Endothelial cell of umbilical vein (primary cell): ENCODE data around the gene ZMIZ1. TPM values are rescaled to one million over a fixed set of nuclear protein-coding genes. Genes with fewer than 3 reads are reported as not detected.
A peak's percentile ranks its signal among the peaks of the same experiment; 100 is the strongest.

ENCODE experiments used
- BruUV-seq: library from RNA; stranded (reverse); fragments of 400-500 nt; replicated peaks from 2 replicates; lab custom pipeline; 2021; lab: Mats Ljungman, UMichigan
- CTCF ChIA-PET: fragments of 300-600, 350-600 bp; sonication (Branson Sonifier 250); formaldehyde crosslinking; loops from one replicate; lab custom pipeline; 2021; ENCODE audit warnings: antibody characterized with exemption, inconsistent platforms; lab: Charles Lee
- POLR2A ChIA-PET: fragments of 300-600, 350-600 bp; sonication (Branson Sonifier 250); formaldehyde crosslinking; loops from one replicate; lab custom pipeline; 2021; ENCODE audit warnings: antibody characterized with exemption, inconsistent platforms; lab: Charles Lee
- DNase-seq: peaks from one replicate; pipeline ENCODE4 v3.0.0-alpha.2; 2011; ENCODE audit warnings: low read depth, low spot score
- FAIRE-seq: peaks from 2 replicates; lab custom pipeline; 2011; peaks lifted over from hg19 to GRCh38; lab: Jason Lieb, UNC
- H2AFZ ChIP-seq: 2 replicates; pipeline ENCODE4 v1.6.0; 2012; ENCODE audit warnings: low read depth, low read length, control low read depth, inconsistent platforms
- H3K27ac ChIP-seq: 2 replicates; pipeline ENCODE4 v1.5.1; 2011; ENCODE audit warnings: low read depth, mild to moderate bottlenecking, control low read depth, low read length, moderate library complexity; ENCODE audit not compliant: insufficient read depth
- H3K27me3 ChIP-seq, 2 experiments: 2 replicates each; pipeline versions ENCODE4 v1.6.0 to v1.6.1; 2011; ENCODE audit warnings: low read length in 2 of 2, mixed read lengths in 1 of 2; ENCODE audit not compliant: control insufficient read depth in 2 of 2, insufficient read depth in 2 of 2
- H3K36me3 ChIP-seq, 2 experiments: 2 replicates in 1 of 2; 3 replicates in 1 of 2; pipeline ENCODE4 v1.5.1; 2011; ENCODE audit warnings: low read length in 2 of 2, mild to moderate bottlenecking in 1 of 2, moderate library complexity in 1 of 2; ENCODE audit not compliant: control insufficient read depth in 2 of 2, insufficient read depth in 2 of 2; ENCODE audit errors: extremely low read depth in 1 of 2
- H3K4me1 ChIP-seq: 3 replicates; pipeline ENCODE4 v1.5.1; 2011; ENCODE audit warnings: mild to moderate bottlenecking, low read length; ENCODE audit not compliant: control insufficient read depth, insufficient read depth; ENCODE audit errors: extremely low read depth
- H3K4me2 ChIP-seq: 2 replicates; pipeline ENCODE4 v1.6.1; 2011; ENCODE audit warnings: low read length, control low read depth, mixed read lengths; ENCODE audit not compliant: insufficient read depth
- H3K4me3 ChIP-seq, 3 experiments: fragments of 200-600 bp in 1 of 3; sonication (generic), shearing (Covaris generic) in 1 of 3; replicated peaks in 1 of 3; 2 replicates each; pipeline ENCODE4 v1.5.1; 2011 to 2016; ENCODE audit warnings: control low read depth in 3 of 3, low read length in 3 of 3, mild to moderate bottlenecking in 2 of 3, inconsistent platforms in 1 of 3, low read depth in 1 of 3, moderate library complexity in 1 of 3; ENCODE audit not compliant: insufficient read depth in 1 of 3
- H3K79me2 ChIP-seq: 2 replicates; pipeline ENCODE4 v1.6.0; 2012; ENCODE audit warnings: low read length, inconsistent platforms; ENCODE audit not compliant: control insufficient read depth, insufficient read depth
- H3K9ac ChIP-seq: replicated peaks from 2 replicates; pipeline ENCODE3; 2011; ENCODE audit warnings: low read length, control low read depth; ENCODE audit not compliant: insufficient read depth; ENCODE audit errors: extremely low read depth
- H3K9me1 ChIP-seq: replicated peaks from 3 replicates; pipeline ENCODE4 v1.6.0; 2011; ENCODE audit warnings: mild to moderate bottlenecking, low read length; ENCODE audit not compliant: control insufficient read depth, insufficient read depth; ENCODE audit errors: extremely low read depth
- H3K9me3 ChIP-seq: replicated peaks from 2 replicates; pipeline ENCODE4 v1.5.1; 2012; ENCODE audit warnings: low read length, inconsistent platforms; ENCODE audit not compliant: control insufficient read depth, insufficient read depth
- H4K20me1 ChIP-seq: replicated peaks from 2 replicates; pipeline ENCODE3; 2011; ENCODE audit warnings: mild to moderate bottlenecking, low read length; ENCODE audit not compliant: control insufficient read depth, insufficient read depth; ENCODE audit errors: extremely low read depth
- EZH2 ChIP-seq: IDR thresholded peaks from 2 replicates; pipeline ENCODE4 v1.6.1; 2012; ENCODE audit warnings: borderline replicate concordance, low read depth, mild to moderate bottlenecking, moderate library complexity, low read length, inconsistent platforms; ENCODE audit not compliant: severe bottlenecking
- FOS ChIP-seq: IDR thresholded peaks from 2 replicates; pipeline ENCODE4 v1.6.1; 2011; ENCODE audit warnings: mild to moderate bottlenecking, low read length, moderate library complexity, borderline replicate concordance; ENCODE audit not compliant: insufficient read depth
- GATA2 ChIP-seq: IDR thresholded peaks from 2 replicates; pipeline ENCODE4 v1.7.0; 2011; ENCODE audit warnings: low read depth, mild to moderate bottlenecking, moderate library complexity, mixed read lengths, low read length; ENCODE audit not compliant: insufficient read length, insufficient read depth
- JUN ChIP-seq: IDR thresholded peaks from 2 replicates; pipeline ENCODE4 v1.6.1; 2011; ENCODE audit warnings: borderline replicate concordance, low read depth; ENCODE audit not compliant: insufficient read length, insufficient read depth
- MYC ChIP-seq: IDR thresholded peaks from one replicate; pipeline ENCODE4 v1.6.1; 2011; ENCODE audit warnings: mild to moderate bottlenecking, low read depth, low read length
- POLR2A ChIP-seq: IDR thresholded peaks from 2 replicates; pipeline ENCODE4 v1.6.1; 2012; ENCODE audit warnings: low read depth, mild to moderate bottlenecking, control low read depth, low read length
- POLR2AphosphoS5 ChIP-seq: IDR thresholded peaks from 2 replicates; pipeline ENCODE4 v1.6.1; 2012; ENCODE audit warnings: low read depth, mild to moderate bottlenecking, control low read depth, low read length, moderate library complexity; ENCODE audit not compliant: insufficient read depth
- dilution Hi-C: fragments of 300-500 bp; cut with MboI; formaldehyde crosslinking; loops from one replicate; pipeline ENCODE4 v1.15.0; 2019; ENCODE audit warnings: low sequenced_read_pairs; ENCODE audit not compliant: extremely low pct_ligation_motif_present
- intact Hi-C: fragments of 100-400 bp; cut with micrococcal nuclease; formaldehyde crosslinking; loops from one replicate; pipeline ENCODE4 v1.10.0; 2022
- polyA plus RNA-seq, 4 experiments: library from polyadenylated mRNA; depleted of rRNA in 3 of 4; stranded (reverse) in 3 of 4; unstranded in 1 of 4; fragments of >200 nt; gene quantifications; 2 replicates each; pipeline versions ENCODE4 v1.2.1 to v1.2.3, GENCODE V29; 2011 to 2012; ENCODE audit warnings: missing spikeins in 1 of 4
- total RNA-seq: library from RNA; stranded (reverse); gene quantifications from 2 replicates; pipeline ENCODE4 v1.2.3, GENCODE V29; 2021
- TF ChIP-seq, protein P1 (sequence below), 2 donors: IDR thresholded peaks; 1 replicate in 1 of 2; 2 replicates in 1 of 2; pipeline ENCODE4 v1.5.1; 2011; ENCODE audit warnings: low read length in 2 of 2, mild to moderate bottlenecking in 2 of 2, moderate library complexity in 2 of 2, control low read depth in 1 of 2, inconsistent platforms in 1 of 2, low read depth in 1 of 2; ENCODE audit not compliant: insufficient read depth in 1 of 2; ENCODE audit errors: extremely low read depth in 1 of 2
- TF ChIP-seq, protein P2 (sequence below): IDR thresholded peaks from 2 replicates; pipeline ENCODE4 v1.6.1; 2011; ENCODE audit not compliant: insufficient read depth, insufficient read length

Gene ZMIZ1
- total and polyA plus RNA-seq, 2 donors (not counting 3 experiments of a cell fraction or from before 2014, with no cell fraction given), result 12.5 to 46.7 TPM

DNA sequence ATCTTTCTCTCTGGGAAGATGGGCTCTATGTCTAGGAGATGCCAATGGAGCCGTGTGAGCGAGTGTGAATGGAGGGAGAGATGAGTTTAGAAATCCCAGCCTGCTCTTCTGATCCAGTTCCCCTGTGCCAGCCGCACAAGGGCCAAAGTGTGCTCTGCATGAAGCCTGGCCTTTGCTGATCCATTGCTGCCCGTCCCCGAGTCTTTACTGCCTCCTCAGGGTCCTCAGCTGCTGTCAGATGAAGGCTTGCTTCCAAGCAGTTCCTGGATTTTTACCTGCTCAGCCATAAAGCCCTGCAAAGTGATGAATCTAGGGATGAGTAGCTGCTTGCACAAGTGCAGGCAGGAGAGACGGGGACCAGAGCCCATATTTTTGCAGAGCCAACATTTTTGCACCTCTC lies 115.9 kb downstream of the ZMIZ1 start:
- Histone ChIP-seq H3K27ac (peak overlapping the region; percentile 2), H3K4me3 (no peak overlapping the region), H3K36me3 (peaks cover 0 to 2% of the 10 kb centered on the region in 2 experiments), H3K9ac (no peak overlapping the region), H3K4me2 (no peak overlapping the region), H2AFZ (no peak overlapping the region), H3K9me3 (no peaks in the 10 kb centered on the region), H3K4me1 (peaks cover 31% of the 10 kb centered on the region), H3K79me2 (no peaks in the 10 kb centered on the region), H4K20me1 (no peaks in the 10 kb centered on the region), H3K9me1 (no peaks in the 10 kb centered on the region), H3K27me3 (no peaks in the 10 kb centered on the region)
- intact Hi-C loops (no loop called here), dilution Hi-C loops (no loop called here)
- BruUV-seq, result no TSS peak
- CTCF ChIA-PET, result interaction anchor here (0.8 kb wide), 1 partner anchor 33 kb away, joined by 3 read pairs; no protein-coding TSS in a partner anchor
- FAIRE-seq (no peak), DNase-seq (no peak)
- no peak for TF ChIP-seq MYC
- no peak for TF ChIP-seq POLR2A
- no peak for TF ChIP-seq GATA2
- TF ChIP-seq POLR2AphosphoS5, result no peak
- no peak for TF ChIP-seq EZH2
- TF ChIP-seq, protein P1, sequence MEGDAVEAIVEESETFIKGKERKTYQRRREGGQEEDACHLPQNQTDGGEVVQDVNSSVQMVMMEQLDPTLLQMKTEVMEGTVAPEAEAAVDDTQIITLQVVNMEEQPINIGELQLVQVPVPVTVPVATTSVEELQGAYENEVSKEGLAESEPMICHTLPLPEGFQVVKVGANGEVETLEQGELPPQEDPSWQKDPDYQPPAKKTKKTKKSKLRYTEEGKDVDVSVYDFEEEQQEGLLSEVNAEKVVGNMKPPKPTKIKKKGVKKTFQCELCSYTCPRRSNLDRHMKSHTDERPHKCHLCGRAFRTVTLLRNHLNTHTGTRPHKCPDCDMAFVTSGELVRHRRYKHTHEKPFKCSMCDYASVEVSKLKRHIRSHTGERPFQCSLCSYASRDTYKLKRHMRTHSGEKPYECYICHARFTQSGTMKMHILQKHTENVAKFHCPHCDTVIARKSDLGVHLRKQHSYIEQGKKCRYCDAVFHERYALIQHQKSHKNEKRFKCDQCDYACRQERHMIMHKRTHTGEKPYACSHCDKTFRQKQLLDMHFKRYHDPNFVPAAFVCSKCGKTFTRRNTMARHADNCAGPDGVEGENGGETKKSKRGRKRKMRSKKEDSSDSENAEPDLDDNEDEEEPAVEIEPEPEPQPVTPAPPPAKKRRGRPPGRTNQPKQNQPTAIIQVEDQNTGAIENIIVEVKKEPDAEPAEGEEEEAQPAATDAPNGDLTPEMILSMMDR (IDR thresholded peaks at IDR 0.05; ENCODE audit: extremely low read depth in 1 of 2, insufficient read depth in 1 of 2, low read depth in 1 of 2, low read length in 2 of 2), result no peak
- TF ChIP-seq, protein P2, sequence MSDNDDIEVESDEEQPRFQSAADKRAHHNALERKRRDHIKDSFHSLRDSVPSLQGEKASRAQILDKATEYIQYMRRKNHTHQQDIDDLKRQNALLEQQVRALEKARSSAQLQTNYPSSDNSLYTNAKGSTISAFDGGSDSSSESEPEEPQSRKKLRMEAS, result no peak
- TF ChIP-seq JUN, result no peak
- TF ChIP-seq FOS, result no peak
- POLR2A ChIA-PET, result no interaction called here
